ENCODE measurements around the gene REXO1. TPM values are rescaled to one million over a fixed set of nuclear protein-coding genes. Genes with fewer than 3 reads are reported as not detected.
A peak's percentile ranks its signal among the peaks of the same experiment; 100 is the strongest.

The REXO1 gene
- total and polyA plus RNA-seq, 2 donors from 2014 or later, result 12.1 to 36.8 TPM

DNA sequence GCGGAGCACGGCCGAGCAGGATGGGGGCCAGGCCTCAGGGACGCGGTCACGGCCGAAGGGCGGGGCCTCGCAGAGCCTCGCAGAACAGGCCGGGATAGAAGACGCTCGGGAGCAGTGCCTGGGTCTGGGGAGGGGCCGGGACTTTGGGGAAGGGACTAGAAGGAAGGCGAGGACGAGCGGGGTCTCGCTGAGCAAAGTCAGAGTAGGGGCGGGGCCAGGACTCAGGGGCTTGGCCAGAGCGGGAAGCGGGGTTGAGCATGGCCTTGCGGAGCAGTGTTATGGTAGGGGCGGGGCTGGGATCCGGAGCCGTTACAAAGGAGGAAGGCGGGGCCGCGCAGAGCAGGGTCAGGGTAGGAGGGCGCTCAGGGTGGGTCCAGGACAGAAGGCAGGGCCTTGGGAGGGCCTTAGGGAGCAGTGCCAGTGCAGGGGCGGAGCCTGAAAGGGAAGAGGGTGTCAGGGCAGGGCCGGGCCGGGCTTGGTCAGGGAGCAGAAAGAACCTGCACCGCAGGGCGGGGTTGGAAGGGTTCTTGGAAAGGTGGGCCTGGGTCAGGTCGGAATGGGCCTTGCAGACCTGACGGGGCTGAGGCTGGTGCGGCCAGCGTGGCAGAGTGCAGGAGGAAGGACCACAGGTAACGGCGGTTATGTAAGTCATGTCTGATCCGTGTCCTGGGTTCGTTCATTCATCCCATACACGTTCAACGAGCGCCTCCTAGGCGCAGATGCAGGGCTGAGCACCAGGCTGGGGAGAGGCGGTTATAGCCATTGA, 35.7 kb downstream of the REXO1 start:
- Histone ChIP-seq H3K9me3 (ENCODE audit: control insufficient read depth in 2 of 3, insufficient read depth in 1 of 3, low read length in 3 of 3) (no peaks in the 10 kb centered on the region), H3K9ac (ENCODE audit: low read length in 3 of 3) (peak overlapping the region in 1 of 3 donors; percentile 46), H3K27me3 (ENCODE audit: control insufficient read depth, insufficient read depth, low read length) (no peaks in the 10 kb centered on the region), H3K4me1 (ENCODE audit: control insufficient read depth in 2 of 3, insufficient read depth in 2 of 3, low read depth in 1 of 3, low read length in 3 of 3) (peaks cover 0 to 8% (median 0%) of the 10 kb centered on the region in 3 donors), H3K4me3 (ENCODE audit: low read length in 3 of 3) (peak overlapping the region; percentile 1 to 59 (median 43)), H3K27ac (ENCODE audit: low read depth in 2 of 2, low read length in 2 of 2) (peak overlapping the region in 1 of 2 donors; percentile 5), H3K36me3 (ENCODE audit: control insufficient read depth in 2 of 3, insufficient read depth in 3 of 3, low read length in 3 of 3) (peaks cover 0 to 4% (median 3%) of the 10 kb centered on the region in 3 donors)
- FAIRE-seq, result no peak
- TF ChIP-seq CTCF (IDR thresholded peaks at IDR 0.05; ENCODE audit: borderline replicate concordance, extremely low read depth, insufficient read depth), result peak; percentile 60
- intact Hi-C loops (cut with DNase I), result no loop called here
- DNase-seq, result peak; percentile 91 to 98 (median 93)

- Histone ChIP-seq H3K4me3 (ENCODE audit: low read length in 3 of 3) (peak within 1 kb of the TSS; percentile 1 to 59 (median 43)), H3K4me1 (ENCODE audit: control insufficient read depth in 2 of 3, insufficient read depth in 2 of 3, low read depth in 1 of 3, low read length in 3 of 3) (peaks cover 0 to 8% (median 0%) of the 10 kb centered on the region in 3 donors), H3K36me3 (ENCODE audit: control insufficient read depth in 2 of 3, insufficient read depth in 3 of 3, low read length in 3 of 3) (peaks cover 0 to 4% (median 0%) of the 10 kb centered on the region in 3 donors), H3K9me3 (ENCODE audit: control insufficient read depth in 2 of 3, insufficient read depth in 1 of 3, low read length in 3 of 3) (no peaks in the 10 kb centered on the region), H3K27ac (ENCODE audit: low read depth in 2 of 2, low read length in 2 of 2) (peak within 1 kb of the TSS in 1 of 2 donors; percentile 5), H3K9ac (ENCODE audit: low read length in 3 of 3) (peak within 1 kb of the TSS in 1 of 3 donors; percentile 46), H3K27me3 (ENCODE audit: control insufficient read depth, insufficient read depth, low read length) (no peaks in the 10 kb centered on the region)
- no peak for TF ChIP-seq CTCF (IDR thresholded peaks at IDR 0.05; ENCODE audit: borderline replicate concordance, extremely low read depth, insufficient read depth)
- no peak for FAIRE-seq
- intact Hi-C loops (cut with DNase I), result no loop called here
- no peak for DNase-seq
Measured at GRCh38 chr19:1811942-1812425, 36.3 kb downstream of the REXO1 start, which contains the start of gene ATP8B3. TSS of gene ATP8B3 (minus strand) at chr19:1812276. CDS start at chr19:1811736, 540 bp downstream.

GRCh38 chr19:1811472-1811894, 36.8 kb downstream of the REXO1 start:
- FAIRE-seq (no peak), DNase-seq (peak in 2 of 5 donors; percentile 68 to 94)
- H3K9me3 ChIP-seq (ENCODE audit: control insufficient read depth in 2 of 3, insufficient read depth in 1 of 3, low read length in 3 of 3), result no peaks in the 10 kb centered on the region
- intact Hi-C loops (cut with DNase I), result no loop called here
- H3K27me3 ChIP-seq (ENCODE audit: control insufficient read depth, insufficient read depth, low read length), result no peaks in the 10 kb centered on the region
- no peak for TF ChIP-seq CTCF (IDR thresholded peaks at IDR 0.05; ENCODE audit: borderline replicate concordance, extremely low read depth, insufficient read depth)
- no peaks in the 10 kb centered on the region for H3K36me3 ChIP-seq (ENCODE audit: control insufficient read depth in 2 of 3, insufficient read depth in 3 of 3, low read length in 3 of 3)
- no peak overlapping the region for H3K27ac ChIP-seq (ENCODE audit: low read depth in 2 of 2, low read length in 2 of 2)
- H3K9ac ChIP-seq (ENCODE audit: low read length in 3 of 3), result no peak overlapping the region
- peaks cover 0 to 8% (median 0%) of the 10 kb centered on the region in 3 donors for H3K4me1 ChIP-seq (ENCODE audit: control insufficient read depth in 2 of 3, insufficient read depth in 2 of 3, low read depth in 1 of 3, low read length in 3 of 3)
- no peak overlapping the region for H3K4me3 ChIP-seq (ENCODE audit: low read length in 3 of 3)
